BJ (cell line): ENCODE measurements around the gene NAP1L1. TPM values are rescaled to one million over a fixed set of nuclear protein-coding genes. Genes with fewer than 3 reads are reported as not detected.

Experiments
- CTCF ChIA-PET: fragments of 350-600 bp; formaldehyde crosslinking; extraction: SDS; loops from one replicate; lab custom pipeline; 2021; ENCODE audit warnings: antibody characterized with exemption, inconsistent platforms; lab: Yijun Ruan, JAX
- POLR2A ChIA-PET: fragments of 300-600 bp; sonication (Branson Sonifier 250); formaldehyde crosslinking; extraction: SDS; loops from one replicate; lab custom pipeline; 2021; ENCODE audit warnings: antibody characterized with exemption; lab: Charles Lee
- DNase-seq: peaks from one replicate; pipeline ENCODE4 v3.0.0-alpha.2; 2011; ENCODE audit warnings: low read depth
- H3K27me3 ChIP-seq: 2 replicates; pipeline ENCODE4 v1.6.0; 2011; ENCODE audit warnings: low read length; ENCODE audit not compliant: control insufficient read depth, insufficient read depth
- H3K36me3 ChIP-seq: 2 replicates; pipeline ENCODE4 v1.5.1; 2011; ENCODE audit warnings: low read length; ENCODE audit not compliant: control insufficient read depth, insufficient read depth
- H3K4me3 ChIP-seq: 2 replicates; pipeline ENCODE4 v1.5.1; 2011; ENCODE audit warnings: low read depth, mild to moderate bottlenecking, control low read depth, low read length
- CTCF ChIP-seq: IDR thresholded peaks from 2 replicates; pipeline ENCODE4 v1.5.1; 2011; ENCODE audit warnings: low read depth, mild to moderate bottlenecking, control low read depth, inconsistent platforms, low read length, moderate library complexity; ENCODE audit not compliant: insufficient read depth
- polyA plus RNA-seq: library from polyadenylated mRNA; depleted of rRNA; stranded (reverse); fragments of >200 nt; gene quantifications from 2 replicates; pipeline ENCODE4 v1.2.3, GENCODE V29; 2011

The NAP1L1 gene
- polyA plus RNA-seq, 1 experiment: 111 TPM

GRCh38 chr12:76057326-76057725 is 27.2 kb downstream of the NAP1L1 start:
- CTCF ChIA-PET: interaction anchor here (1.3 kb wide), 1 partner anchor 290 kb away, joined by 3 read pairs; no protein-coding TSS in a partner anchor
- no peak for DNase-seq
- no peak overlapping the region for H3K4me3 ChIP-seq
- H3K36me3 ChIP-seq: peaks cover 6% of the 10 kb centered on the region
- POLR2A ChIA-PET: interaction anchor here (0.6 kb wide), 1 partner anchor 26 kb away, joined by 3 read pairs; no protein-coding TSS in a partner anchor
- no peaks in the 10 kb centered on the region for H3K27me3 ChIP-seq
- no peak for TF ChIP-seq CTCF

- TF ChIP-seq CTCF: no peak
- no peak for DNase-seq
- ChIA-PET POLR2A (no interaction called here), CTCF (interaction anchor here (0.5 kb wide), 1 partner anchor 627 kb away, joined by 10 read pairs; no protein-coding TSS in a partner anchor)
- H3K4me3 ChIP-seq: no peak overlapping the region
- H3K36me3 ChIP-seq: peaks cover 10% of the 10 kb centered on the region
- H3K27me3 ChIP-seq: no peaks in the 10 kb centered on the region
Measured at GRCh38 chr12:76055393-76055792, 29.1 kb downstream of the NAP1L1 start.

GRCh38 chr12:76049575-76050251 is 34.8 kb downstream of the NAP1L1 start:
- H3K4me3 ChIP-seq: no peak overlapping the region
- TF ChIP-seq CTCF: no peak
- no peaks in the 10 kb centered on the region for H3K27me3 ChIP-seq
- ChIA-PET POLR2A (no interaction called here), CTCF (interaction anchor here (0.7 to 2.5 kb wide), 4 partner anchors 10 to 523 kb away, joined by 3 to 7 read pairs (median 4); partner anchors contain the start of gene PHLDA1)
- peaks cover 8% of the 10 kb centered on the region for H3K36me3 ChIP-seq
- no peak for DNase-seq

GRCh38 chr12:76047742-76048141 is 36.7 kb downstream of the NAP1L1 start:
- CTCF ChIA-PET: interaction anchor here (0.6 to 2.5 kb wide), 3 partner anchors 8 to 521 kb away, joined by 3 to 7 read pairs (median 3); no protein-coding TSS in a partner anchor
- no peak for DNase-seq

More at GRCh38 chr12:76047742-76048141, 36.7 kb downstream of the NAP1L1 start:
- TF ChIP-seq CTCF: no peak
- Histone ChIP-seq H3K4me3 (no peak overlapping the region), H3K27me3 (no peaks in the 10 kb centered on the region), H3K36me3 (peaks cover 13% of the 10 kb centered on the region)
- POLR2A ChIA-PET: no interaction called here
